Mesendoderm (in vitro differentiated cells): ENCODE results near the gene ZXDC.

ENCODE experiments used
- DNase-seq: peaks from one replicate; pipeline ENCODE4 v3.0.0; 2013
- H2AK5ac ChIP-seq: 2 replicates; pipeline ENCODE4 v1.6.1; 2013; ENCODE audit warnings: low read length, inconsistent platforms
- H2BK120ac ChIP-seq: 2 replicates; pipeline ENCODE4 v1.6.1; 2013; ENCODE audit warnings: low read depth, mild to moderate bottlenecking, low read length, moderate library complexity, mixed read lengths
- H2BK15ac ChIP-seq: replicated peaks from 2 replicates; pipeline ENCODE4 v1.6.1; 2013; ENCODE audit warnings: low read depth, mild to moderate bottlenecking, moderate library complexity
- H2BK5ac ChIP-seq: 2 replicates; pipeline ENCODE4 v1.6.1; 2013; ENCODE audit warnings: low read length, inconsistent platforms
- H3K18ac ChIP-seq: 2 replicates; pipeline ENCODE4 v1.6.1; 2013; ENCODE audit warnings: mild to moderate bottlenecking, low read length, mixed read lengths
- H3K23ac ChIP-seq: one replicate; pipeline ENCODE4 v1.6.1; 2013; ENCODE audit warnings: low read length
- H3K27ac ChIP-seq: 2 replicates; pipeline ENCODE4 v1.5.1; 2013; ENCODE audit warnings: low read depth, mild to moderate bottlenecking, inconsistent platforms, low read length, moderate library complexity
- H3K27me3 ChIP-seq: 2 replicates; pipeline ENCODE4 v1.6.1; 2013; ENCODE audit warnings: low read length, control low read depth, mild to moderate bottlenecking, inconsistent platforms; ENCODE audit not compliant: insufficient read depth, poor library complexity
- H3K36me3 ChIP-seq: 2 replicates; pipeline ENCODE4 v1.6.1; 2013; ENCODE audit warnings: low read length, inconsistent platforms; ENCODE audit not compliant: control insufficient read depth, insufficient read depth
- H3K4ac ChIP-seq: one replicate; pipeline ENCODE4 v1.6.1; 2013; ENCODE audit warnings: low read depth, mild to moderate bottlenecking, low read length, moderate library complexity
- H3K4me1 ChIP-seq: 2 replicates; pipeline ENCODE4 v1.6.1; 2013; ENCODE audit warnings: low read depth, low read length, inconsistent platforms; ENCODE audit not compliant: control insufficient read depth
- H3K4me2 ChIP-seq: 2 replicates; pipeline ENCODE4 v1.6.1; 2013; ENCODE audit warnings: low read length
- H3K4me3 ChIP-seq: 2 replicates; pipeline ENCODE4 v1.5.1; 2013; ENCODE audit warnings: mild to moderate bottlenecking, low read length
- H3K56ac ChIP-seq: one replicate; pipeline ENCODE4 v1.6.1; 2013; ENCODE audit warnings: low read length
- H3K79me1 ChIP-seq: 2 replicates; pipeline ENCODE4 v1.6.1; 2013; ENCODE audit warnings: low read length, inconsistent platforms
- H3K79me2 ChIP-seq: 2 replicates; pipeline ENCODE4 v1.6.1; 2013; ENCODE audit warnings: mild to moderate bottlenecking, low read length; ENCODE audit not compliant: control insufficient read depth, insufficient read depth
- H3K9ac ChIP-seq: 2 replicates; pipeline ENCODE4 v1.6.1; 2013; ENCODE audit warnings: low read length, inconsistent platforms
- H4K5ac ChIP-seq: one replicate; pipeline ENCODE4 v1.6.1; 2013; ENCODE audit warnings: low read length
- H4K8ac ChIP-seq: one replicate; pipeline ENCODE4 v1.6.1; 2013; ENCODE audit warnings: low read depth, mild to moderate bottlenecking, control low read depth, low read length, moderate library complexity
- WGBS: extraction: QIAGEN DNeasy Blood & Tissue Kit; methylation state at CpG from one replicate; pipeline ENCODE4 v1.1.7; 2013; ENCODE audit warnings: low lambda C conversion rate, missing lambda C conversion rate; ENCODE audit not compliant: insufficient coverage; ENCODE audit errors: extremely low coverage; 5-methylcytosine and 5-hydroxymethylcytosine counted together

The ZXDC gene

GRCh38 chr3:126417981-126418530 is 57.6 kb downstream of the ZXDC start:
- Histone ChIP-seq H4K5ac (no peak overlapping the region), H3K4ac (no peak overlapping the region), H2BK5ac (no peak overlapping the region), H3K56ac (no peak overlapping the region), H4K8ac (no peak overlapping the region), H3K4me3 (no peak overlapping the region), H2AK5ac (no peak overlapping the region), H3K18ac (no peak overlapping the region), H2BK15ac (no peak overlapping the region), H3K9ac (no peak overlapping the region), H3K79me2 (no peaks in the 10 kb centered on the region), H3K4me1 (no peaks in the 10 kb centered on the region), H3K79me1 (no peaks in the 10 kb centered on the region), H3K36me3 (no peaks in the 10 kb centered on the region), H3K27ac (no peak overlapping the region), H3K27me3 (no peaks in the 10 kb centered on the region), H3K4me2 (no peak overlapping the region), H2BK120ac (no peak overlapping the region), H3K23ac (no peak overlapping the region)
- WGBS, result no CpG with 5 or more reads among the region's 11 CpGs
- no peak for DNase-seq

DNA sequence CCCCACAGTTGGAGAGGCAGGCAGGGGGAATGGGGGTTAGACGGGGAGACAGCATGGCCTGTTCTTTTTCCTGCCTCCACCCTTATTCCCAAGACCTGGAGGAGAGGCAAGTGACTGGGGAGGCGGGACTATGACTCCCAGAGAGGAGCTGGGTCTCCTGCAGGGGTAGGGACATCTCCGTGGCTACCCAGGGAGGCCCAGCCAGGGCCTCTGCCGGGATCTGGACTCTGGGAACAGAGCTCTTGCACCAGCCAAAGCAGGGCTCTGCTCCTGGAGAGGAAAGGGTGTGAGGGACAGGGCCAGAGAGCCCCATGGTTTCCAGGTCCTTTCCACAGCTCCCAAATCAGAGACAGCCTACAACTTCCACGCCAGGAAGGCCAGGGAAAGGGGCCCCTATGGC is 58.2 kb downstream of the ZXDC start:
- no peaks in the 10 kb centered on the region for H3K27me3 ChIP-seq
- no peaks in the 10 kb centered on the region for H3K36me3 ChIP-seq
- H3K18ac ChIP-seq, result no peak overlapping the region
- H3K4me3 ChIP-seq, result no peak overlapping the region
- H3K4me1 ChIP-seq, result no peaks in the 10 kb centered on the region
- H3K4ac ChIP-seq, result no peak overlapping the region
- no peak overlapping the region for H3K23ac ChIP-seq
- no peak overlapping the region for H2BK120ac ChIP-seq
- no peak overlapping the region for H3K56ac ChIP-seq
- H3K9ac ChIP-seq, result no peak overlapping the region
- H2BK5ac ChIP-seq, result no peak overlapping the region
- H3K79me1 ChIP-seq, result no peaks in the 10 kb centered on the region
- H3K27ac ChIP-seq, result no peak overlapping the region
- no peak for DNase-seq
- H2BK15ac ChIP-seq, result no peak overlapping the region
- H3K79me2 ChIP-seq, result no peaks in the 10 kb centered on the region
- WGBS, result no CpG with 5 or more reads among the region's 5 CpGs
- H4K8ac ChIP-seq, result no peak overlapping the region
- H3K4me2 ChIP-seq, result no peak overlapping the region
- H4K5ac ChIP-seq, result no peak overlapping the region
- no peak overlapping the region for H2AK5ac ChIP-seq

DNA sequence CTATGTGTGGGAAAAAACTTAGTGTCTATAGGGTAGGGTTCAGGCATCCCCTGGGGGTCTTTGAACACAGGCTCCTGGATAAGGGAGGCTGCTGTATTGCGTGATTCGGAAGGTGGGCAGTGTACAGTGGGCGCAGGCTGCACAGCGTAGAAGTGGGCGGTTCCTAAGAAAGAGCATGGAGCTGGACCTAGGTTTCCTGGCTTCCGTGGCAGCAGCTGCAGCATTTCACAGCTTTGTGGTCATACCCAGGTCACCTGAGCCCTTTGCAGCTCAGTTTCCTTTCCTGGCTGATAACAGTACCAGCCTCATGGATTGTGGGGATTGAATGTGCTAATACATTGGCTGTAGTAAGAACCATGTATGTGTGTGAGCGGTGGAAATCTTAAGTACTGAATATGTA is 58.7 kb downstream of the ZXDC start:
- no peaks in the 10 kb centered on the region for H3K27me3 ChIP-seq
- no peaks in the 10 kb centered on the region for H3K79me2 ChIP-seq
- no peak overlapping the region for H3K4me3 ChIP-seq
- no peak overlapping the region for H3K4me2 ChIP-seq
- H2BK120ac ChIP-seq, result no peak overlapping the region
- no peak overlapping the region for H4K5ac ChIP-seq
- no peaks in the 10 kb centered on the region for H3K79me1 ChIP-seq
- H3K4me1 ChIP-seq, result no peaks in the 10 kb centered on the region
- H3K18ac ChIP-seq, result no peak overlapping the region
- H3K9ac ChIP-seq, result no peak overlapping the region
- H3K56ac ChIP-seq, result no peak overlapping the region
- H3K36me3 ChIP-seq, result no peaks in the 10 kb centered on the region
- WGBS, result no CpG with 5 or more reads among the region's 7 CpGs
- H3K4ac ChIP-seq, result no peak overlapping the region
- no peak overlapping the region for H2BK5ac ChIP-seq
- no peak overlapping the region for H2BK15ac ChIP-seq
- H2AK5ac ChIP-seq, result no peak overlapping the region
- no peak overlapping the region for H3K27ac ChIP-seq
- no peak overlapping the region for H4K8ac ChIP-seq
- DNase-seq, result no peak
- no peak overlapping the region for H3K23ac ChIP-seq

GRCh38 chr3:126415661-126416591 is 59.8 kb downstream of the ZXDC start:
- H3K79me2 ChIP-seq, result no peaks in the 10 kb centered on the region

DNA sequence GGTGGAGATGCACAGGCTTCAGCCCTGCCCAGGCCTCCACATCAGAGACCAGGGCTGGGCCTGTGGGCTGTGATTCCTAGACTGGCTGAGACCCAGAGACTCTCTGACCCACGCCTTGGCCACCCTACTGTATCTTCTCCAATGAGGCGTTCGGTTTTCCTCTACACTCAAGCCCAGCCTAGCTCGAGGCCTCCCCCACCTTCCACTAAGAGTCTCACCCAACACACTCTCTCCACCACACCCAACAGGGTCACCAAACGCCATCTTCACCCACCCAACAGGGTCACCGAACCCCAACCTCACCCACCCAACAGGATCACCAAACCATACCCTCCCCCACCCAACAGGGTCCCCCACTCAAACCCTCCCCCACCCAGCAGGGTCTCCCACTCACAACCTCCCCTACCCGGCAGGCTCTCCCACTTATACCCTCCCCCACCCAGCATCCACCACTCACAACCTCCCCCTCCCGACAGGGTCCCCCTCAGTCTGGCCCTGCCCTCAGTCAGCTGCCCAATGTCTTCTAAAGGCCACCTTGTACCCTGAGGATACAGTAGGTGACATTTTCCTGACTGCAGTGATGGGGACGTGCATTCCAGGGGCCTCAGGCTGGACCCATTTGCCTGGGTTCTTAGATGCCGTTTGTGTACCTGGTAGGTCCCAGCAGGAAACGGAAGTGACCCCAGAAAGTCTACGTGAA is 60.6 kb downstream of the ZXDC start:
- no peak overlapping the region for H4K8ac ChIP-seq
- no peak for DNase-seq
- no peak overlapping the region for H3K56ac ChIP-seq
- H3K9ac ChIP-seq, result no peak overlapping the region
- no peak overlapping the region for H2BK120ac ChIP-seq
- H3K4me1 ChIP-seq, result no peaks in the 10 kb centered on the region
- no peak overlapping the region for H3K4me2 ChIP-seq
- no peak overlapping the region for H3K27ac ChIP-seq
- no peak overlapping the region for H4K5ac ChIP-seq
- no peaks in the 10 kb centered on the region for H3K79me1 ChIP-seq
- no peaks in the 10 kb centered on the region for H3K36me3 ChIP-seq
- no peaks in the 10 kb centered on the region for H3K79me2 ChIP-seq
- no peak overlapping the region for H3K18ac ChIP-seq
- H3K27me3 ChIP-seq, result no peaks in the 10 kb centered on the region
- no peak overlapping the region for H2BK5ac ChIP-seq
- H2AK5ac ChIP-seq, result no peak overlapping the region
- H2BK15ac ChIP-seq, result no peak overlapping the region
- H3K23ac ChIP-seq, result no peak overlapping the region
- no CpG with 5 or more reads among the region's 12 CpGs for WGBS
- no peak overlapping the region for H3K4me3 ChIP-seq
- H3K4ac ChIP-seq, result no peak overlapping the region

More at GRCh38 chr3:126415661-126416591, 59.8 kb downstream of the ZXDC start:
- DNase-seq, result no peak
- H3K27me3 ChIP-seq, result no peaks in the 10 kb centered on the region
- H4K5ac ChIP-seq, result no peak overlapping the region
- no peak overlapping the region for H3K4me2 ChIP-seq
- H3K79me1 ChIP-seq, result no peaks in the 10 kb centered on the region
- H2BK120ac ChIP-seq, result no peak overlapping the region
- no peaks in the 10 kb centered on the region for H3K4me1 ChIP-seq
- H3K27ac ChIP-seq, result no peak overlapping the region
- no CpG with 5 or more reads among the region's 61 CpGs for WGBS
- no peak overlapping the region for H3K56ac ChIP-seq
- H2BK5ac ChIP-seq, result no peak overlapping the region
- no peak overlapping the region for H3K4me3 ChIP-seq
- no peak overlapping the region for H4K8ac ChIP-seq
- no peak overlapping the region for H3K9ac ChIP-seq
- H2BK15ac ChIP-seq, result no peak overlapping the region
- no peaks in the 10 kb centered on the region for H3K36me3 ChIP-seq
- H3K23ac ChIP-seq, result no peak overlapping the region
- no peak overlapping the region for H3K18ac ChIP-seq
- H3K4ac ChIP-seq, result no peak overlapping the region
- no peak overlapping the region for H2AK5ac ChIP-seq
